HAP-1 (cell line): Measurements from ENCODE around the gene MTRFR.
"Not testable (repeated sequence)": the region's sequence is repeated elsewhere in the genome, so short reads cannot be mapped to it uniquely, and the experiment has no call there.

Experiments
- DNase-seq, 2 experiments: peaks; one replicate each; pipeline ENCODE4 v3.0.0-alpha.2; 2016 to 2020; ENCODE audit warnings: low spot score in 2 of 2
- H3K27me3 ChIP-seq: fragments of 250-450 bp; sonication (Bioruptor Pico); 2 replicates; pipeline ENCODE4 v1.5.1; 2020; ENCODE audit warnings: low read depth, mild to moderate bottlenecking, moderate library complexity
- H3K36me3 ChIP-seq: fragments of 250-450 bp; sonication (Bioruptor Pico); replicated peaks from 2 replicates; pipeline ENCODE4 v1.5.1; 2020; ENCODE audit warnings: mild to moderate bottlenecking
- H3K4me1 ChIP-seq: fragments of 250-450 bp; sonication (Bioruptor Pico); 2 replicates; pipeline ENCODE4 v1.5.1; 2020; ENCODE audit warnings: mild to moderate bottlenecking
- H3K4me3 ChIP-seq: fragments of 250-450 bp; sonication (Bioruptor Pico); 2 replicates; pipeline ENCODE4 v1.5.1; 2020; ENCODE audit warnings: mild to moderate bottlenecking, moderate library complexity
- H3K9me3 ChIP-seq: fragments of 250-450 bp; sonication (Bioruptor Pico); 2 replicates; pipeline ENCODE4 v1.5.1; 2020; ENCODE audit warnings: mild to moderate bottlenecking, moderate library complexity
- in situ Hi-C: fragments of 300-500 bp; cut with MboI; formaldehyde crosslinking; loops from 3 replicates; pipeline ENCODE4 v1.14.3; 2020; ENCODE audit warnings: low sequenced_read_pairs, inconsistent platforms, mixed read lengths

MTRFR gene

DNA sequence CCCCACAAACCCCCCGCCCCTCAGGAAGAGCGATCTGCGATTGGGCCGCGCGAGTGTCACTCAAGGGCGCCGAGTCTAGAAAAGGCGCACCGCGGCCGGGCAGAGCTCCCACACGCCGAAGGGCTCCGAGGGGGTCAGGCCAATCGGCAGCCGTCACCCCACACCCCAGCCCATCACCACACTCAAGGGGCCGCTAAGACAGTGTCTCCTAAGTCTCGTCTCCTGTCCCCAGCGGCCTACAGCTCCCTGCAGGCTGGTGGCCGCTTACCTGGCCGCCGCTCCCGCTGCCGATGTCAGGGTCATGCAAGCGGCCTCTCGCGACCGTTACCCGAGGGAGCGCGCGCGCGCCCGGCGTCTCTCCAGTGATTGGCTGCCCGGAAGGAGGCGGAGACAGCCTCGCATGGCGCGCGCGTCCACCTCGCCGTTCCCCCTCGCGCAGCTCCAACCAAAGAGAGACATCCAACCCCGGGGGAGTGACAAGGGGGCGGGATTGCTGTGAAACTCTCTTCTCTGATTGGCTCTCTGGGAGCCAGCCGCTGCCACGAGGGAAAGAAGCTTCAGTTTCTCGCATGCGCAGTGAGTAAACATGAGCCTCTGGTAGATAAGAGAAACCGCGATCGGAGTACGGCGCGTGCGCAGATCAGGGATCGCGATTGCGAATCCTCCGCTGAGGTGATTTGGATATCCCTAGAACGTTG is at the start of gene MTRFR, which contains the start of gene MPHOSPH9:
Gene MTRFR (plus strand): TSS at position 630 of the 698 bp plus-strand sequence. CDS start 20,239 bp downstream, outside the sequence.
Gene MPHOSPH9 (minus strand): TSS at position 335 of the 698 bp plus-strand sequence. CDS start 2,777 bp downstream, outside the sequence.
- Histone ChIP-seq H3K9me3 (peaks cover 2% of the 10 kb centered on the region; the same call in 1 of the 2 replicates), H3K4me1 (peaks cover 25% of the 10 kb centered on the region), H3K36me3 (peaks cover 16% of the 10 kb centered on the region), H3K27me3 (no peaks in the 10 kb centered on the region), H3K4me3 (peak within 1 kb of the TSS; percentile 81)
- in situ Hi-C loops = no loop called here
- DNase-seq = peak; percentile 99

DNA sequence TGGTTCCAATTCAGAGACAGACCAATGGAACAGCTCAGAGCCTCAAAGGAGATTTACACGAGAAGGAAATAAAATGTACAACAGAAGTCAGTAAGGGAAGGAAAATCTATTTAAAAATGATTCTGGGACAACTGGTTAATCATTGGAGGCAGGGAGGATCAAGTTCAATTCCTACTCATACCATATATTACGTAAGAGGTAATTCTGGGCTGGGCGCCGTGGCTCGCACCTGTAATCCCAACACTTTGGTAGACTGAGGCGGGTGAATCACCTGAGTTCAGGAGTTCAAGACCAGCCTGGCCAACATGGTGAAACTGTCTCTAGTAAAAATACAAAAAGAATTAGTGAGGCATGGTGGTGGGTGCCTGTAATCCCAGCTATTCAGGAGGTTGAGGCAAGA is 45.6 kb upstream of the MTRFR start:
- in situ Hi-C loops = no loop called here
- H3K9me3 ChIP-seq = no peaks in the 10 kb centered on the region
- no peaks in the 10 kb centered on the region for H3K4me1 ChIP-seq
- peaks cover 64% of the 10 kb centered on the region for H3K36me3 ChIP-seq
- no peak for DNase-seq
- no peaks in the 10 kb centered on the region for H3K27me3 ChIP-seq
- H3K4me3 ChIP-seq = no peak overlapping the region

DNA sequence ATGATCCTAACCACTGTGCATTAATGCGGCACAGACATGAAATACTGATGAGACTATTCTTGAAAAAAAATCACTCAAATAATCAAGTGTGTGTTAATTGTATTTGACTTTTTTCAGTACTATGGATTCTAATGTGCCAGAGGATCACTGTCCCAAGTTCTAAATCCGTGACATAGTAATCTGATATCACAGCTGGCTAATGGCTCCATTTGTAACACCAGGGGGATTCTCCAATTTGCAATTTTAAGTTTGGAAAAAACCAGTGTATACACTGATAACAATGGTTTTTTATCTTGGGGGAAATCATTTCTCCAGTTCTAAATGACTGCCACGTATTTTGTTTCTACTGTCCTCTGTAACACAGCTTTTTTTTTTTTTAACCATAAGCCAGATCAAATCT is 33.3 kb upstream of the MTRFR start:
- in situ Hi-C loops = loop anchor here (25.0 kb wide), 2 partner anchors 412 to 638 kb away; partner anchors contain the start of gene DDX55
- H3K9me3 ChIP-seq = no peaks in the 10 kb centered on the region
- H3K4me3 ChIP-seq = no peak overlapping the region
- no peak for DNase-seq
- H3K36me3 ChIP-seq = peaks cover 62% of the 10 kb centered on the region
- no peaks in the 10 kb centered on the region for H3K27me3 ChIP-seq
- no peaks in the 10 kb centered on the region for H3K4me1 ChIP-seq

DNA sequence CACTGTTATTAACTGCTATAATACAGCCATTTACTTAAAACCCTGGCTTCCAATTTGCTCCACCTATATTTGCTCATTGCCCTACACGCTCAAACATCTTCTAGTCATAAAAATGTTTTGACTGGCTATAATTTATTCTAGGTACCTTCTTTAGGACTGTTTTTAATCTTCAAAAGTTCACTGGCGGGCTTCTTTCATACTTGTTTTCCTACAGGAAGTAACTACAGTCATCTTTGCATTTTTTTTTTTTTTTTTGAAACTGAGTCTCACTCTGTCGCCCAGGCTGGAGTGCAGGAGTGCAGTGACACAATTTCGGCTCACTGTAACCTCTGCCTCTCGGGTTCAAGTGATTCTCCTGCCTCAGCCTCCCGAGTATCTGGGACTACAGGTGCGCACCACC is 32.8 kb upstream of the MTRFR start:
- H3K36me3 ChIP-seq = peaks cover 63% of the 10 kb centered on the region

DNA sequence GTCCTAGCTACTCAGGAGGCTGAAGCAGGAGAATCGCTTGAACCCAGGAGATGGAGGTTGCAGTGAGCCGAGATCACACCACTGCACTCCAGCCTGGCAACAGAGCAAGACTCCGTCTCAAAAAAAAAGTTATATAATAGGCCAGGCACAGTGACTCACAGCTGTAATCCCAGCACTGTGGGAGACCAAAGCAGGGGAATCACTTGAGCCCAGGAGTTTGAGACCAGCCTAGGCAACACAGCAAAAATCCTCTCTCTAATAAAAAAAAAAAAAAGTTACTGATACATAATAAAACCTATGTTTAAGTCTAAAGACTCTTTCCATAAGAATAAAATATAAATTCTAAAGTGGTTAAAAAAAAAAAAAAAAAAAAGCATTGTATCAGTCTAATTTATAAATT is 26.4 kb upstream of the MTRFR start:
- not testable (repeated sequence) for H3K27me3 ChIP-seq, DNase-seq, H3K4me3 ChIP-seq, H3K4me1 ChIP-seq, H3K9me3 ChIP-seq
- H3K36me3 ChIP-seq = peaks cover 66% of the 10 kb centered on the region
- in situ Hi-C loops = loop anchor here (25.0 kb wide), 2 partner anchors 406 to 644 kb away; partner anchors contain the start of gene DDX55

More for the DNA sequence above, 32.8 kb upstream of the MTRFR start:
- no peaks in the 10 kb centered on the region for H3K27me3 ChIP-seq
- no peak for DNase-seq
- no peaks in the 10 kb centered on the region for H3K4me1 ChIP-seq
- no peak overlapping the region for H3K4me3 ChIP-seq
- no peaks in the 10 kb centered on the region for H3K9me3 ChIP-seq
- in situ Hi-C loops = loop anchor here (25.0 kb wide), 2 partner anchors 412 to 638 kb away; partner anchors contain the start of gene DDX55

DNA sequence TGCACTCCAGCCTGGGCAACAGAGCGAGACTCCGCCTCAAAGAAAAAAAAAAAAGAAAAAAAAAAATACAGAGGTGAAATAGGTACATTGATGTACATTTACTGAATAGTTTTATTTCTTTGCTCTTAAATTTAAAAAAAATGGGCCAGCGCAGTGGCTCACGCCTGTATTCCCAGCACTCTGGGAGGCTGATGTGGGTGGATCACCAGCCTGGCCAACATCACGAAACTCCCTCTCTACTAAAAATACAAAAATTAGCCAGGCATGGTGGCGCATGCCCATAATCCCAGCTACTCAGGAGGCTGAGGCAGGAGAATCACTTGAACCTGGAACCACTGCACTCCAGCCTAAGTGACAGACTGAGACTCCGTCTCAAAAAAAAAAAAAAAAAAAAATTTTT is 25.4 kb upstream of the MTRFR start:
- H3K4me3 ChIP-seq, DNase-seq, H3K4me1 ChIP-seq, H3K27me3 ChIP-seq, H3K9me3 ChIP-seq: not testable (repeated sequence)
- peaks cover 55% of the 10 kb centered on the region for H3K36me3 ChIP-seq
- in situ Hi-C loops = loop anchor here (25.0 kb wide), 2 partner anchors 404 to 646 kb away; partner anchors contain the start of gene DDX55

DNA sequence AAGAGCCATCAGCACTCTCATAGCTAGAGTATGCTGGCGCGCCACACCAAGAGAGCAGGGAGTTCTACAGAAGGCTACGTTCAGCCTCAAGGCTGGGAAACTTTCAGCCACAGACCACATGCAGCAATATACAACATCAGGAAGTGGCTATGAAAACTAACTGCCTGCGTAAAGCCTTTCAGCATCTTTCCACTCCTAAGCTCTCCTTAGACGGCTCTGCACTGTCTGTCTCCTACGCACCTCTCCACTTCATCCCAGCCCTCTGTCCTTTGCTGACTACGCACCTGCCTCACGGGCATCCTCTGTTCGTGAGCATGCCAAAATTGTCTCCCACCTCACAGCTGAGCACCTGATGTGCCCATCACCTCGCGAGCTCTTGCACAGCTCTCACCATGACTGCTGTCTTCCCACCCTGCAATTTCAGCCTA is 10.0 kb upstream of the MTRFR start:
- no peaks in the 10 kb centered on the region for H3K9me3 ChIP-seq
- H3K36me3 ChIP-seq = peaks cover 67% of the 10 kb centered on the region
- in situ Hi-C loops = loop anchor here (25.0 kb wide), 2 partner anchors 389 to 661 kb away; partner anchors contain the start of gene DDX55
- no peaks in the 10 kb centered on the region for H3K27me3 ChIP-seq
- no peak for DNase-seq
- H3K4me3 ChIP-seq = no peak overlapping the region
- peaks cover 10% of the 10 kb centered on the region for H3K4me1 ChIP-seq

DNA sequence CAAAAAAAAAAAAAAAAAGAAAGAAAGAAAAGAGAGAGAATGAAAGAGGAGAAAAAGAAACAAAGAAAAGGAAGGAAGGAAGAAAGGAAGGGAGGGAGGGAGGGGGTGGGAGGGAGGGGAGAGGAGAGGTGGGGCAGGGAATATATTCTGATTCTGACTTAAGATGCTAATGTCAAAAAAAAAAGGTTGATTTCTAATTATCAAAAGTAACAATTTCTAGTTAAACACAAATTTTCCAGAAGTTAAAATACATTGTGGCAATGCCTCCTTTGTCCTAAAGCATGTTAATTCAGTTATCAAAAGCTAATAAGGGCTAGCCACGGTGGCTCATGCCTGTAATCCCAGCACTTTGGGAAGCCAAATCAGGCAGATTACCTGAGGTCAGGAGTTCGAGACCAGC is 7.8 kb upstream of the MTRFR start:
- DNase-seq = no peak
- in situ Hi-C loops = no loop called here
- Histone ChIP-seq H3K4me1 (peaks cover 24% of the 10 kb centered on the region), H3K9me3 (no peaks in the 10 kb centered on the region), H3K4me3 (no peak overlapping the region), H3K36me3 (peaks cover 53% of the 10 kb centered on the region), H3K27me3 (no peaks in the 10 kb centered on the region)

DNA sequence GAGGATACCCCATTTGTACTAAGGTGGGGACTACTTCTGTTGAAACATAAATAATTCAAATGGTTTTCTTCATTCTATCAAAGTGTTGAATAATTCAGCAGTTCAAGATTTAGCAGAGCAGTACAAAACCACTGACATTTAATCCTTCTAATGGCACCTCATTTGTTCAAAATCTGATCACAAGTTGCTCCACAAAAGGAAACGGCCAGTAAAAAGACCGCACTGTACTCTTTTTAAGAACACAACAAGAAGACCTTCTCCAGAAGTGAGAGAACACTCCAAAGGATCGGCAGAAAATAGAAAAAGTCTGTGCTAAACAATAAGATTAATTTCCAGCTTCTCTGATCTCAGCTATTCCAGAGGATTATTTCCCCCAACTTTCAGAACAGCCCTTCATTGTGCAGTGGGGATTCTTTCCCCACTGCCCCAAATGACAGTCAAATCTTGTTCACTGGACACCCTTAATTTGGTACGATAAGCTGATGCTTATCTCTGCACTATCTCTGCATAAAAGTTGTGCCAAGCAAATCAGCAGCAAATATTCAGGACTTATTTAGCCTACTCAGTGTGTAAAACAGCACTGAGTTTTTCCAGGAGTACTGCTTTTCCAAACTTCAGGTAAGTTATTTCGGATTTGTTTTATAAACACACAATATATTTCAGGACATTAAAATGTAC is 5.5 kb upstream of the MTRFR start:
- no peak overlapping the region for H3K4me3 ChIP-seq
- peaks cover 31% of the 10 kb centered on the region for H3K36me3 ChIP-seq
- in situ Hi-C loops = no loop called here
- no peaks in the 10 kb centered on the region for H3K9me3 ChIP-seq
- peak; percentile 36 to 80 for DNase-seq
- H3K27me3 ChIP-seq = no peaks in the 10 kb centered on the region
- peaks cover 24% of the 10 kb centered on the region for H3K4me1 ChIP-seq

DNA sequence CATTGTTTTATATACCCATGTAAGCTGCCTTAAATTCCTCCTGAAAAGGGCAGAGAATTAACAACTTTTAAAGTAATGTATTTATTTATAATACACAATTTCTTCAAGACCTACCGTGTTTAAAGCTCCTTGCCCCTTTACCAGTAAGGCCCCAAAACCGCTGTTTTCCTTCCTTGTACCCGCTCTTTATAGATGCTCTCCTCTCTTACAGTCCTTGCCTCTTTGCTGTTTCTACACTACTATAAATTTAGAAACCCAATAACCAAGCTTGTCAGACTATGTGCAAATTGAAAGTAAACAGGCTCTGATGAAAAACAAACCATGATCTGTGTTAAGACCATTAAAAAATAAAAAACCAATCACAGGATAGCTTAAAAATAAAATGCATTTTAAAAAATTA is 4.2 kb upstream of the MTRFR start:
- H3K36me3 ChIP-seq = peaks cover 24% of the 10 kb centered on the region
- no peak for DNase-seq
- in situ Hi-C loops = no loop called here
- no peaks in the 10 kb centered on the region for H3K9me3 ChIP-seq
- H3K4me3 ChIP-seq = no peak overlapping the region
- peaks cover 24% of the 10 kb centered on the region for H3K4me1 ChIP-seq
- no peaks in the 10 kb centered on the region for H3K27me3 ChIP-seq

DNA sequence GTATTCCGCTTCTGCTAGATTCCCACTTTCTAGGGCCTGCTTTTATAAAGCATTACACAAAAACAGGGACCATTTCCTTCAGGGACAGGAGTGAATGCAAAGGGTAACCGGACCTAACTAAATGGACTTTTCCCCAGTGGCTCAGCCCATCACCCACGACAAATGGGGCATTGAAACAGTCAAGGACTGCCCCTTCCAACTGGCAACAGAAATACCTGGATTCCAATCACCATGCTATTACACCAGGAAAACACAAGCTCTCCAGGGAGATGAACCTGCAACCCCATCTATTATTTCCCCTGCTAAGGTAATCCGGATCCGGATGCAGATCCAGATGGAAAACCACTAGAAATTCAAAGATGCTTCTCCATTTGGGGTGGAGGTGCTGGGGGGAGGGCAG is 1.3 kb upstream of the MTRFR start:
- in situ Hi-C loops = no loop called here
- no peak for DNase-seq
- Histone ChIP-seq H3K4me3 (peak overlapping the region; percentile 81), H3K36me3 (peaks cover 12% of the 10 kb centered on the region; the same call in 1 of the 2 replicates), H3K4me1 (peaks cover 29% of the 10 kb centered on the region), H3K9me3 (no peaks in the 10 kb centered on the region), H3K27me3 (no peaks in the 10 kb centered on the region)

DNA sequence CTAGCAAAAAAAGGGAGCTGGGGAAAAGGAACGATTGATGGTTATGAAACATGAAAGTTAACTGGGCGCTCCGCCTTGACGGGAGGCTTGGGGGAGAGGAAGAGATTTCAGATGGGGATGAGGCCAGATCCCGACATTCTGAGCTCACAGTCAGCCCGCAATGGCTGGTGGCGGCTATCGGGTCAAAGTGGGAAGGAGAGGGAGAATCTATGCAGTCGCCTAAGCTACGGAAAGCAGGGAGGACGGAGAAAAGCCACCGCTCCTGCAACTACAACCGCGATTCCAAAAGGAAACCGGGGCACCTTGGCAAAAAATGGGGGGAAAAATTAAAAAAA is 797 bp upstream of the MTRFR start:
- Histone ChIP-seq H3K27me3 (no peaks in the 10 kb centered on the region), H3K4me3 (peak overlapping the region; percentile 81), H3K36me3 (peaks cover 14% of the 10 kb centered on the region), H3K4me1 (peaks cover 27% of the 10 kb centered on the region), H3K9me3 (peaks cover under 1% of the 10 kb centered on the region; the same call in 1 of the 2 replicates)
- no peak for DNase-seq
- in situ Hi-C loops = no loop called here

DNA sequence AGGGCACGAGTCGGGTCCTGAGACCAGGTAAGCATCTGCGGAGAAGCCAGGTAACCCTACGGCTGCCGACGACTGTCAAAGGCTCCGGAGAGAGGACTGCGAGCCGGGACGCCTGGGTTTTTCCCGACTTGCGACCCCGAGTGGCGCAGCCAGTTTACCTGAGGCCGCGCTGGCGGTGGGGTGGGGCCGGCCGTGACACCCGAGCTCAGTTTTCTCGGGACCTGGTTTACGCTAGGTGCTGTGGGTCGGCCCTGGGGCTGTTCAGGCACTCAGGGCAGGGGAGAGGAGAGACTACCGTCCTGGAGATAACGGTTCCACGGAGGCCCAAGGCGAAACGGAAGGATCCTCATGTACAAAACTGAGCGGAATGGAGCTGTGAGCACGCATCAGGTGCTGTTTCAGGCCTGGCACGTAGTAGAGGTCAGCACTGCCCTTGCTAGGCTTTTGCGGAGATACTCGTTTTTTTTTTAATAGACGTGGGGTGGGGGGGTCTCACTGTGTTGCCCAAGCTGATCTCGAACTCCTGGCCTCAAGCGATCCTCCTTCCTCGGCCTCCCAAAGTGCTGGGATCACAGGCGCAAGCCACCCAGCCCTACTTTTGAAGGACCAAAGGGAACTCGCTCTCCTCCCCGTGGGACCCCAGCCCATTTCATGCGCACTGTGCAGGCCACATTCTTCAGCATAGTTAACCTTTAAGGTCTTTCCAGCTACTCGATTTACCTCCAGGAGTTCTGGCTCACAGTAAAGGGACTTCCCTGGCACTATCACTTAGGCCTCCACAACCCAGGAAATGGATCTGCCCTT is 471 bp downstream of the MTRFR start:
- H3K27me3 ChIP-seq = no peaks in the 10 kb centered on the region
- peaks cover 2% of the 10 kb centered on the region; the same call in 1 of the 2 replicates for H3K9me3 ChIP-seq
- peak overlapping the region; percentile 81 for H3K4me3 ChIP-seq
- in situ Hi-C loops = no loop called here
- DNase-seq = no peak
- H3K36me3 ChIP-seq = peaks cover 16% of the 10 kb centered on the region
- peaks cover 18% of the 10 kb centered on the region for H3K4me1 ChIP-seq
